GM18505 (cell line): ENCODE results near the gene TOX3.

ENCODE experiments used
- ATAC-seq: cut with Tn5 transposase; IDR thresholded peaks from one replicate; pipeline ENCODE4 v1.9.1; 2021; ENCODE audit not compliant: unreplicated experiment
- POLR2A ChIP-seq: IDR thresholded peaks from 4 replicates; pipeline ENCODE4 v1.6.1; 2011; ENCODE audit warnings: borderline replicate concordance; ENCODE audit not compliant: insufficient read depth, insufficient read length; ENCODE audit errors: extremely low read depth

The TOX3 gene

GRCh38 chr16:52556083-52556482 is 9.1 kb upstream of the TOX3 start:
- TF ChIP-seq POLR2A, result no peak
- ATAC-seq, result no peak

GRCh38 chr16:52555572-52555971 is 8.6 kb upstream of the TOX3 start:
- TF ChIP-seq POLR2A, result no peak
- no peak for ATAC-seq

GRCh38 chr16:52554334-52554733 is 7.4 kb upstream of the TOX3 start:
- TF ChIP-seq POLR2A, result no peak
- ATAC-seq, result no peak

- ATAC-seq, result no peak
- no peak for TF ChIP-seq POLR2A
Observed at GRCh38 chr16:52553322-52553721, 6.4 kb upstream of the TOX3 start.

- no peak for TF ChIP-seq POLR2A
- ATAC-seq, result no peak
Observed at GRCh38 chr16:52552643-52553042, 5.7 kb upstream of the TOX3 start.

GRCh38 chr16:52549011-52549692 is 2.2 kb upstream of the TOX3 start:
- no peak for TF ChIP-seq POLR2A
- no peak for ATAC-seq

- no peak for ATAC-seq
- no peak for TF ChIP-seq POLR2A
Observed at GRCh38 chr16:52548261-52549010, 1.5 kb upstream of the TOX3 start.

- no peak for TF ChIP-seq POLR2A
- ATAC-seq, result no peak
Observed at GRCh38 chr16:52547834-52548215, 882 bp upstream of the TOX3 start.

- no peak for ATAC-seq
- no peak for TF ChIP-seq POLR2A
Observed at GRCh38 chr16:52546291-52547003, 496 bp downstream of the TOX3 start.

- ATAC-seq, result no peak
- TF ChIP-seq POLR2A, result no peak
Observed at GRCh38 chr16:52545898-52546266, 1.1 kb downstream of the TOX3 start.

GRCh38 chr16:52545222-52545897 is 1.6 kb downstream of the TOX3 start:
- TF ChIP-seq POLR2A, result no peak
- ATAC-seq, result no peak

- TF ChIP-seq POLR2A, result no peak
- ATAC-seq, result no peak
Observed at GRCh38 chr16:52544703-52545102, 2.2 kb downstream of the TOX3 start.

GRCh38 chr16:52543654-52544053 is 3.3 kb downstream of the TOX3 start:
- no peak for TF ChIP-seq POLR2A
- no peak for ATAC-seq
